Tibial artery (tissue), 4 donors: ENCODE measurements around the gene NCR2.
A peak's percentile ranks its signal among the peaks of the same experiment; 100 is the strongest.

Source experiments
- DNase-seq, 2 donors: peaks; one replicate each; pipeline ENCODE4 v3.0.0-alpha.2; 2019
- H3K27ac ChIP-seq, 2 donors: fragments of 200-600 bp; sonication (generic) in 1 of 2; 1 replicate in 1 of 2; 2 replicates in 1 of 2; pipeline ENCODE4 v1.5.1; 2018 to 2019; ENCODE audit warnings: mild to moderate bottlenecking in 1 of 2
- H3K27me3 ChIP-seq, 2 donors: fragments of 200-600 bp; sonication (generic) in 1 of 2; one replicate each; pipeline versions ENCODE4 v1.5.1 to v1.6.0; 2016 to 2019
- H3K36me3 ChIP-seq, 3 donors: fragments of 200-600 bp; sonication (generic) in 2 of 3; one replicate each; pipeline ENCODE4 v1.5.1; 2016 to 2019; ENCODE audit warnings: mild to moderate bottlenecking in 2 of 3
- H3K4me1 ChIP-seq, 4 donors: fragments of 200-600 bp; sonication (generic) in 2 of 4; 1 replicate in 3 of 4; 2 replicates in 1 of 4; pipeline ENCODE4 v1.5.1; 2016 to 2019
- H3K4me3 ChIP-seq, 2 donors: fragments of 200-600 bp; sonication (generic) in 1 of 2; 1 replicate in 1 of 2; 2 replicates in 1 of 2; pipeline ENCODE4 v1.5.1; 2018 to 2019; ENCODE audit warnings: mild to moderate bottlenecking in 2 of 2
- H3K9me3 ChIP-seq, 3 donors: fragments of 200-600 bp; sonication (generic) in 1 of 3; one replicate each; pipeline ENCODE4 v1.5.1; 2016 to 2019
- intact Hi-C: fragments of 100-400 bp; cut with DNase I; formaldehyde crosslinking; loops from one replicate; pipeline ENCODE4 v1.15.0; 2023; ENCODE audit warnings: low total_unique reads
- TF ChIP-seq, protein P1 (sequence below), 2 experiments: fragments of 200-600 bp in 1 of 2; fragments of 450-650 bp in 1 of 2; IDR thresholded peaks; one replicate each; pipeline ENCODE4 v1.5.1; 2017 to 2019; ENCODE audit warnings: antibody characterized with exemption in 2 of 2, mild to moderate bottlenecking in 1 of 2, moderate library complexity in 1 of 2

NCR2 gene

DNA sequence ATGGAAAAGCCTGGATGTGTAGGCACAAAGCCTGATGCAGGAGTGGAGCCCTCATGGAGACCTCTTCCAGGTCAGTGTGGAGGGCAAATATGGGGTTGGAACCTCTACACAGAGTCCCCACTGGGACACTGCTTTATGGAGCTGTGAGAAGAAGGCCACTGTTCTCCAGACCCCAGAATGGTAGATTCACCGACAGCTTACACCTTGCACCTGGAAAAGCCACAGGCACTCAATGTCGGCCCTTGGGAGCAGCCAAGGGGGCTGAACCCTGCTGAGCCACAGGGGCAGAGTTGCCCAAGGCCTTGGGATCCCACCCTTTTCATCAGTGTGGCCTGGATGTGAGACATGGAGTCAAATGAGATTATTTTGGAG is 24.9 kb downstream of the NCR2 start:
- no peak overlapping the region for H3K27ac ChIP-seq
- intact Hi-C loops = no loop called here
- H3K36me3 ChIP-seq = no peaks in the 10 kb centered on the region
- no peak for DNase-seq
- peaks cover 0 to 25% (median 25%) of the 10 kb centered on the region in 3 donors for H3K9me3 ChIP-seq
- H3K27me3 ChIP-seq = peaks cover 0 to 41% of the 10 kb centered on the region in 2 donors
- H3K4me1 ChIP-seq = no peaks in the 10 kb centered on the region
- H3K4me3 ChIP-seq = no peak overlapping the region
- TF ChIP-seq, protein P1, sequence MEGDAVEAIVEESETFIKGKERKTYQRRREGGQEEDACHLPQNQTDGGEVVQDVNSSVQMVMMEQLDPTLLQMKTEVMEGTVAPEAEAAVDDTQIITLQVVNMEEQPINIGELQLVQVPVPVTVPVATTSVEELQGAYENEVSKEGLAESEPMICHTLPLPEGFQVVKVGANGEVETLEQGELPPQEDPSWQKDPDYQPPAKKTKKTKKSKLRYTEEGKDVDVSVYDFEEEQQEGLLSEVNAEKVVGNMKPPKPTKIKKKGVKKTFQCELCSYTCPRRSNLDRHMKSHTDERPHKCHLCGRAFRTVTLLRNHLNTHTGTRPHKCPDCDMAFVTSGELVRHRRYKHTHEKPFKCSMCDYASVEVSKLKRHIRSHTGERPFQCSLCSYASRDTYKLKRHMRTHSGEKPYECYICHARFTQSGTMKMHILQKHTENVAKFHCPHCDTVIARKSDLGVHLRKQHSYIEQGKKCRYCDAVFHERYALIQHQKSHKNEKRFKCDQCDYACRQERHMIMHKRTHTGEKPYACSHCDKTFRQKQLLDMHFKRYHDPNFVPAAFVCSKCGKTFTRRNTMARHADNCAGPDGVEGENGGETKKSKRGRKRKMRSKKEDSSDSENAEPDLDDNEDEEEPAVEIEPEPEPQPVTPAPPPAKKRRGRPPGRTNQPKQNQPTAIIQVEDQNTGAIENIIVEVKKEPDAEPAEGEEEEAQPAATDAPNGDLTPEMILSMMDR (IDR thresholded peaks at IDR 0.05) = no peak

DNA sequence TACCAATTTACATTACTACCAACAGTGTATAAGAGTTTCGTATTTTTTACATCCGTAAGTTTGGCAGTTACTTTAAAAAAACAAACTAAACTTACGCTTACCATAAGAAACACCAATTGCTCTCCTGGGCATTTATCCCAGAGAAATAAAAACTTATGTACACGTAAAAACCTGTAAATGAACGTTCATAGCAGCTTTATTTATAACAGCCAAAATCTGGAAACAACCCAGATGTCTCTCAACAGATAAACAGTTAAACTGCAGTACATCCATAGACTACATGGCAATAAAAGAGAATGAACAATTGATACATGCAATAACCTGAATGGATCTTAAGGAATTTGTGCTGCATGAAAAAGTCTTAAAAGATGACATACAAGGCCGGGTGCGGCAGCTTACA is 30.7 kb downstream of the NCR2 start:
- Histone ChIP-seq H3K4me3 (no peak overlapping the region), H3K27ac (no peak overlapping the region), H3K4me1 (peaks cover 0 to 10% (median 4%) of the 10 kb centered on the region in 4 donors), H3K27me3 (peaks cover 0 to 73% of the 10 kb centered on the region in 2 donors), H3K36me3 (no peaks in the 10 kb centered on the region), H3K9me3 (peaks cover 0 to 9% (median 8%) of the 10 kb centered on the region in 3 donors)
- intact Hi-C loops = loop anchor here (5.0 kb wide), 1 partner anchor 226 kb away; no protein-coding TSS in a partner anchor
- no peak for DNase-seq
- TF ChIP-seq, protein P1 (IDR thresholded peaks at IDR 0.05) = no peak

DNA sequence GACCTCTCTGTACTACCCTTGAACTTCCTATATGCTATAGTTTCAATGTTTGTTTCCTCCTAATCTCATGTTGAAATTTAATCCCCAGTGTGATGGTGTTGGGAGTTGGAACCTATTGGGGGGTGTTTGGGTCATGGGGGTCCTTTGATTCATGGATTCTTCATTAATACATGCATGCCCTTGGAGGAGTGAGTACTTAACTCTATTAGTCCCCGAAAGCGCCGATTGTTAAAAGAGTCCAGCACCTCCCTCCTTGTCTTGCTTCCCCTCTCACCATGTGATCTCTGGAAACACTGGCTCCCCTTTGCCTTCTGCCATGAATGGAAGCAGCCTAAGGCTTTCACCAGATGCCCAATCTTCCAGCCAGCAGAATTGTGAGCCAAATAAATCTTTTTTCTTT is 31.7 kb downstream of the NCR2 start:
- H3K4me1 ChIP-seq = peaks cover 0 to 19% (median 13%) of the 10 kb centered on the region in 4 donors
- peaks cover 0 to 1% (median 0%) of the 10 kb centered on the region in 3 donors for H3K9me3 ChIP-seq
- TF ChIP-seq, protein P1 (IDR thresholded peaks at IDR 0.05) = no peak
- H3K27me3 ChIP-seq = peaks cover 3 to 77% of the 10 kb centered on the region in 2 donors
- no peak overlapping the region for H3K4me3 ChIP-seq
- intact Hi-C loops = loop anchor here (5.0 kb wide), 1 partner anchor 225 kb away; no protein-coding TSS in a partner anchor
- no peaks in the 10 kb centered on the region for H3K36me3 ChIP-seq
- DNase-seq = no peak
- H3K27ac ChIP-seq = no peak overlapping the region

DNA sequence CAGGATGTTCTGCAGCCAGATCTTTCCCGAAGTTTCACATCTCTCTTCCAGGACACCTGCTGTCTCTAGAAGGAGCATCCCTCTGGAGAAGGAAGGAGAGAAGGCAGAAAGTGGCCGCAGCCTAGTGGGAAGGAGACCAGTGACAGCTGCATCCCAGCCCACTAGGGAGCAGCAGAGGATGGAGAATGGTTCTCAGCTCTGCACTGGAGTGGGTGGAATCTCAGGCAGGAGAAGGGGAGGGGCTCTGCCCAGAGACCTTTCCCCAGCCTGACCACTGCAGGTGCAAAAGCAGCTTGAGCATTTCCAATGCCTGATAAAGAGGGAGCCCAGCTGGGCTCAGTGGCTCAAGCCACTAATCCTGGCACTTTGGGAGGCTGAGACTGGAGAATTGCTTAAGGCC is 32.3 kb downstream of the NCR2 start:
- TF ChIP-seq, protein P1 (IDR thresholded peaks at IDR 0.05) = peak; percentile 32 to 40
- Histone ChIP-seq H3K36me3 (no peaks in the 10 kb centered on the region), H3K4me1 (peaks cover 0 to 25% (median 19%) of the 10 kb centered on the region in 4 donors), H3K4me3 (no peak overlapping the region), H3K9me3 (no peaks in the 10 kb centered on the region), H3K27me3 (peaks cover 3 to 77% of the 10 kb centered on the region in 2 donors), H3K27ac (no peak overlapping the region)
- no peak for DNase-seq
- intact Hi-C loops = loop anchor here (2.0 to 5.0 kb wide), 2 partner anchors 225 to 315 kb away; no protein-coding TSS in a partner anchor

DNA sequence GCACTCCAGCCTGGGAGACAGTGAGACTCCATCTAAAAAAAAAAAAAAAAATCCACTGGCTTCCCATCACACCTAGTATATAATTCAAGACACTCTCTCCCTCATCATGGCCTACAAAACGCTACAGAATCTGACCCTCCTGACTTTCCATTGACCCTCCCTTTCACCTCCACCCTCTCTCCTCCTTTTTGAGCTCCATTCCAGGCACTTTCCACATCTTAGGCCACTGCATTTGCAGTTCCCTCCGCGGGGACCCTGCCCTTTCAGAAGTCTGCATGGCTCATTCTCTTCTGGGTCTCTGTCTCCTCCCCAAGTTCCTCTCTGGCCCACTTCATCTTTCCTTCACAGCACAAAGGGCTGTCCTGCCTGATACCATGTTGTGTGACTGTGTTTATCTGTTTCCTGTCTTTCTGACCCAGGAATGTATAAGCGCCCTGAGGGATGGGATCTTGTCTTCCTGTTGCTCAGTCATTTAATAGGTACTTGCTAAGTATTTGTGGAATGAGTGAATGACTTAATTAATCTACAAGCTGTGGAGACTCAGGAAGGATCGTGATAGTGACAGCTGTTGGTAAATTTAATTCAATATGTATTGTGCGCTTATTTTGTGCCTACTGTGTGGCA is 35.2 kb downstream of the NCR2 start:
- Histone ChIP-seq H3K4me3 (no peak overlapping the region), H3K27ac (no peak overlapping the region), H3K36me3 (no peaks in the 10 kb centered on the region), H3K27me3 (peaks cover 7 to 86% of the 10 kb centered on the region in 2 donors), H3K9me3 (no peaks in the 10 kb centered on the region), H3K4me1 (peaks cover 0 to 54% (median 46%) of the 10 kb centered on the region in 4 donors)
- intact Hi-C loops = no loop called here
- no peak for DNase-seq
- TF ChIP-seq, protein P1 (IDR thresholded peaks at IDR 0.05) = no peak
